Loucy (cell line): ENCODE data around the gene GPC2.

Experiments used
- CTCF ChIP-seq: fragments of 200-600 bp; sonication (generic); conservative IDR thresholded peaks from 2 replicates; pipeline ENCODE4 v1.5.1; 2014; ENCODE audit warnings: mild to moderate bottlenecking, antibody characterized with exemption, low read length
- EZH2phosphoT487 ChIP-seq: fragments of 200-600 bp; IDR thresholded peaks from 2 replicates; pipeline ENCODE4 v1.6.1; 2018; ENCODE audit warnings: antibody characterized with exemption, mild to moderate bottlenecking, moderate library complexity, borderline replicate concordance

GRCh38 chr7:100191775-100192174 lies 14.6 kb upstream of the GPC2 start:
- TF ChIP-seq CTCF (no peak), EZH2phosphoT487 (no peak)
